ENCODE measurements around the gene KCNH1. TPM values are rescaled to one million over a fixed set of nuclear protein-coding genes. Genes with fewer than 3 reads are reported as not detected.
"Not testable (repeated sequence)": the region's sequence is repeated elsewhere in the genome, so short reads cannot be mapped to it uniquely, and the experiment has no call there.

KCNH1 gene
- total RNA-seq, 1 experiment from 2014 or later, result 3.0 TPM

DNA sequence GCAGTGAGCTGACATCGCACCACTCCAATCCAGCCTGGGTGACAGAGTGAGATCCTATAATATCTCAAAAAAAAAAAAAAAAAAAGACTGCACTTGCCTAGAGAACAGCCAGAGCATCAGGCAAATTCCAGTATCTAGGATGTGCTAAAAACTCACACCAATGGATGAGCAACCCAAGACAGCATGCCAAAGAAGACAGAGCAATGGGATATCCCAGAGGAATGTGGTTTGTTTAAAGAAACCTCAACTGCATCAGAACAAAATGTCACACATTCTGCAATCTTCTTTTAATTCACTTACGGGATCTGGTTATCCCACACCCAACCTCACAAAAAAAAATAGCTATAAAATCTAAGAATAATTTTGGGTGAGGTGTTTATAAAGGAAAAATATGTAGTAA, 7.3 kb downstream of the KCNH1 start:
- Histone ChIP-seq H3K27me3 (no peaks in the 10 kb centered on the region), H3K9me3 (replicated peaks) (no peaks in the 10 kb centered on the region), H3K36me3 (no peaks in the 10 kb centered on the region), H3K27ac (no peak overlapping the region), H3K4me3 (no peak overlapping the region), H3K4me1 (no peaks in the 10 kb centered on the region)
- no peak for DNase-seq

- Histone ChIP-seq H3K27ac (no peak overlapping the region), H3K36me3 (no peaks in the 10 kb centered on the region), H3K4me3 (no peak overlapping the region), H3K4me1 (no peaks in the 10 kb centered on the region), H3K9me3 (replicated peaks) (no peaks in the 10 kb centered on the region; the same call in none of the 2 replicates), H3K27me3 (peaks cover 7% of the 10 kb centered on the region; the same call in 1 of the 2 replicates)
- no peak for DNase-seq
Measured at GRCh38 chr1:211118407-211119102, 15.4 kb downstream of the KCNH1 start.

DNA sequence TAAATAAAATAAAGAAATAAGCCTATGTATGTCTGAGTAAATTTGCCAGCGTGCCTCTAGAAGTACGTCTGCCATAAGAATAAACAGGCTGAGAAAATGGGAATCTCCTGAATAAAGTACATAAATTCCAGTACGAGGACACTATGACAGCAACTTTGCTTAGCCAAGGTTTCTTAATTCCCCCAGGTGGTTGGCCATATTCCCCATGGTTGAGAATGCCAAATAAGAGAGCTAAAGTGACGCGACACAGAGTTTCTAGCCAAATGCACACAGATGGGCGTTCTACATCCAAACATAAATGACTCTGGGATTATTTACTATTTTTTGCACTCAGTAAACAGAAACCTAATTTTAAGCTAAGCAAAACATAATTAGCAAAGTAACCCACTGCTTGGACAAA, 19.5 kb downstream of the KCNH1 start:
- Histone ChIP-seq H3K27ac (no peak overlapping the region), H3K27me3 (peaks cover 7% of the 10 kb centered on the region; the same call in 1 of the 2 replicates)

DNA sequence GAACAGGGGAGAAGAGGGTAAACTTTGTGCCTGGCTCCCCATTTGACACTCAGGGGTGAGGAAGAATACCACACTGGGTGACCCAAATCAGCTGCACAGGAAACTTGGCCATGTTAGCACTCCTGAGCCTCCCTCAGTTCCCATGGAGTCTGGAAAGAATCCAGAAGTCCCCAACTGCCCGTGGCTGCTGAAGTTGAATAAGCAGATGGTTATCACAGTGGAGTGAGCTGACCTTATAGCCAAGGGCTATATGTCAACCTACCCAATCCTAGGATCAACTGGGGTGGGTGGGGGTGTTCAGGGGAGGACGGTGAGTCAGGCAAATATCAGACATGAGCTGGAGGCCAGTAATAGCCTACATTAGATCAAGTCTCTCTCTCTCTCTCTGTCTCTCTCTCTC, 20.4 kb downstream of the KCNH1 start:
- Histone ChIP-seq H3K9me3 (replicated peaks) (peaks cover 12% of the 10 kb centered on the region), H3K4me1 (no peaks in the 10 kb centered on the region), H3K27ac (no peak overlapping the region), H3K27me3 (peaks cover 5% of the 10 kb centered on the region; the same call in 1 of the 2 replicates), H3K36me3 (no peaks in the 10 kb centered on the region), H3K4me3 (no peak overlapping the region)
- no peak for DNase-seq

More for the DNA sequence above, 19.5 kb downstream of the KCNH1 start:
- DNase-seq, result no peak
- Histone ChIP-seq H3K4me3 (no peak overlapping the region), H3K9me3 (replicated peaks) (peaks cover 12% of the 10 kb centered on the region), H3K4me1 (no peaks in the 10 kb centered on the region), H3K36me3 (no peaks in the 10 kb centered on the region)

DNA sequence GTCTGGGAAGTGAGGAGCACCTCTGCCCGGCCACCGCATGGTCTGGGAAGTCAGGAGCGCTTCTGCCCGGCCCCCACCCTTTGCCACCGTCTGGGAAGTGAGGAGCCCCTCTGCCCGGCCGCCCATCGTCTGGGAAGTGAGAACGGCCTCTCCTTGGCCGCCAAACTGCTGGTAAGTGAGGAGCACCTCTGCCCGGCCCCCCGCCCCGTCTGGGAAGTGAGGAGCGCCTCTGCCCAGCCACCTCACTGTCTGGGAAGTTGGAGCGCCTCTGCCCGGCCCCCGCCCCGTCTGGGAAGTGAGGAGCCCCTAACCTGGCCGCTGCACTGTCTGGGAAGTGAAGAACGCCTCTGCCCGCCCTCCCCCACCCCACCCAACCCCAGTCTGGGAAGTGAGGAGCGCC, 22.6 kb downstream of the KCNH1 start:
- DNase-seq, result no peak
- H3K36me3 ChIP-seq, result no peaks in the 10 kb centered on the region; the same call in 1 of the 2 replicates
- no peak overlapping the region for H3K4me3 ChIP-seq
- peaks cover 12% of the 10 kb centered on the region; the same call in 1 of the 2 replicates for H3K9me3 ChIP-seq (replicated peaks)
- H3K27me3 ChIP-seq, result no peaks in the 10 kb centered on the region
- H3K27ac ChIP-seq, result no peak overlapping the region
- H3K4me1 ChIP-seq, result no peaks in the 10 kb centered on the region

DNA sequence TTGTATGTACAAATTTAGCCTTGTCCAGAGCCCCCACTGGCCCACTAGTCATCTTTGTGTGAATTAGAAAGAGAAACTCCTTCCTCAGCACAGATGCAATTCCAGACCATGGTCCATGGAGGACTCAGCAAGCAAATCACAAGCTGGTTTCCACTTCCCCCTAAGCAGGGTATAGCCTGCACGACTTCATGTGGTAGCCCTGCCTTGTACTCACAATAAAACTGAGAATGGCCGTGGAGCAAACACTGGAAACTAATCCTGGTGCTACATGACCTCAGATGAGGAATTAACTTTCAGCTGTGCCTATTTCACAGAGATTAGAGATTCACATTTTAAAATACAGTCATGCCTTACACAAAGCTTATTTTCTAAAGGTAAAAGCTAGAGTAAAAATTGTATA, 32.5 kb downstream of the KCNH1 start:
- Histone ChIP-seq H3K9me3 (replicated peaks) (no peaks in the 10 kb centered on the region), H3K27ac (peak overlapping the region; percentile 89), H3K4me3 (no peak overlapping the region), H3K27me3 (no peaks in the 10 kb centered on the region), H3K36me3 (no peaks in the 10 kb centered on the region), H3K4me1 (peaks cover 42% of the 10 kb centered on the region)
- peak; percentile 70 to 83 for DNase-seq

GRCh38 chr1:211099393-211099792, 34.6 kb downstream of the KCNH1 start:
- peak in 1 of 2 experiments; percentile 27 for DNase-seq
- Histone ChIP-seq H3K4me1 (peaks cover 38% of the 10 kb centered on the region), H3K27me3 (no peaks in the 10 kb centered on the region), H3K36me3 (no peaks in the 10 kb centered on the region), H3K27ac (no peak overlapping the region), H3K9me3 (replicated peaks) (no peaks in the 10 kb centered on the region), H3K4me3 (no peak overlapping the region)

DNA sequence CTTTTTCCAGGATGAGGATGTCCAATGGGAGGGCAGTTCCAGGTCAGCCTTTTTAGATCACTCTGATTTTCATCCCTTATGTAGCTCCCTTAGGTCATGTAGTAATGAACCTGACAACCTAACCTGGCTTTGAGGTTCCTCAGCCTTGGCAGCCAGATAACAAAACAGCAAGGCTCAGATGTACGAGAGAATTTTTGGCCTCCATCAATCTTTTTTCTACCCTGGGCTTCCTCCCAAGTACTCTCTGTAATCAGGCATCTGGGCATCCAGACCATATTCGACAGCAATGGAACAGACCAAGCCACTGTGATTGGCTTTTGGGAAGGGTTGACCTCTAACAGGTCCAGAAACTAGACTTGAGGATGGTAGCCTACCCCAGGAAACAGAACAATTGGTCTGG, 38.6 kb downstream of the KCNH1 start:
- no peak overlapping the region for H3K27ac ChIP-seq
- no peak for DNase-seq
- H3K27me3 ChIP-seq, result no peaks in the 10 kb centered on the region

GRCh38 chr1:211092955-211093354, 41.0 kb downstream of the KCNH1 start:
- H3K36me3 ChIP-seq, result no peaks in the 10 kb centered on the region
- no peak overlapping the region for H3K27ac ChIP-seq
- no peaks in the 10 kb centered on the region; the same call in 1 of the 2 replicates for H3K9me3 ChIP-seq (replicated peaks)
- H3K4me3 ChIP-seq, result no peak overlapping the region
- H3K4me1 ChIP-seq, result no peaks in the 10 kb centered on the region
- DNase-seq, result no peak
- H3K27me3 ChIP-seq, result peaks cover 2% of the 10 kb centered on the region; the same call in 1 of the 2 replicates

More for the DNA sequence above, 38.6 kb downstream of the KCNH1 start:
- H3K4me3 ChIP-seq, result no peak overlapping the region
- peaks cover 5% of the 10 kb centered on the region for H3K4me1 ChIP-seq
- no peaks in the 10 kb centered on the region; the same call in 1 of the 2 replicates for H3K9me3 ChIP-seq (replicated peaks)
- no peaks in the 10 kb centered on the region for H3K36me3 ChIP-seq

- H3K27me3 ChIP-seq, result peaks cover 2% of the 10 kb centered on the region; the same call in 1 of the 2 replicates
- H3K27ac ChIP-seq, result no peak overlapping the region
- H3K36me3 ChIP-seq, result no peaks in the 10 kb centered on the region
- H3K4me1 ChIP-seq, result no peaks in the 10 kb centered on the region
- DNase-seq, result no peak
- H3K9me3 ChIP-seq (replicated peaks), result no peaks in the 10 kb centered on the region; the same call in 1 of the 2 replicates
- H3K4me3 ChIP-seq, result no peak overlapping the region
Measured at GRCh38 chr1:211091867-211092266, 42.1 kb downstream of the KCNH1 start.

GRCh38 chr1:211089536-211089935, 44.4 kb downstream of the KCNH1 start:
- no peaks in the 10 kb centered on the region for H3K36me3 ChIP-seq
- no peak overlapping the region for H3K4me3 ChIP-seq
- DNase-seq, result no peak
- H3K27me3 ChIP-seq, result peaks cover 2% of the 10 kb centered on the region; the same call in 1 of the 2 replicates
- no peaks in the 10 kb centered on the region; the same call in 1 of the 2 replicates for H3K9me3 ChIP-seq (replicated peaks)
- no peaks in the 10 kb centered on the region for H3K4me1 ChIP-seq
- H3K27ac ChIP-seq, result no peak overlapping the region

DNA sequence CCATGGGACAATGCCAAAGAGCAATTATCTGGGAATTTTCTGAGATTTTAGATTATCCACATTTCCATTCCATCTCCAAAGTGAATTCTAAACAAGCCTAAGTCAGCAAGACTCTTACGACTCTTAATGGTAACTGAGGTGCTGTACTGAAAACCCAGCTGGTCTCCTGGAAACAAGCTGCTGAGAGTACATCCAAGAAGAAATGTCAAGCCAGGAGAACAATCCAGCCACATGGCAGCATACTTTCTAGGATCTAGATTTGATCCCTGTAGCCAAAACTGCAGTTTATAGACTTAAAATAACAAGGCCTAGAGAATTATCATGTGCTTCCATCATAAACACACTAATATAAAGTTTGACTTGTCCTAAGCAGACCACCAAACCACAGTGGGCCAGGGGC, 45.8 kb downstream of the KCNH1 start:
- H3K4me3 ChIP-seq, result no peak overlapping the region
- DNase-seq, result no peak
- H3K9me3 ChIP-seq (replicated peaks), result no peaks in the 10 kb centered on the region; the same call in 1 of the 2 replicates
- H3K36me3 ChIP-seq, result no peaks in the 10 kb centered on the region
- H3K4me1 ChIP-seq, result no peaks in the 10 kb centered on the region
- no peak overlapping the region for H3K27ac ChIP-seq
- H3K27me3 ChIP-seq, result peaks cover 2% of the 10 kb centered on the region; the same call in 1 of the 2 replicates

- no peak overlapping the region for H3K4me3 ChIP-seq
- no peaks in the 10 kb centered on the region for H3K27me3 ChIP-seq
- peaks cover 6% of the 10 kb centered on the region for H3K9me3 ChIP-seq (replicated peaks)
- H3K27ac ChIP-seq, result no peak overlapping the region
- DNase-seq, result no peak
- no peaks in the 10 kb centered on the region for H3K36me3 ChIP-seq
- H3K4me1 ChIP-seq, result no peaks in the 10 kb centered on the region
Measured at GRCh38 chr1:211082824-211083223, 51.1 kb downstream of the KCNH1 start.

GRCh38 chr1:211081447-211081846, 52.5 kb downstream of the KCNH1 start:
- not testable (repeated sequence) for H3K4me3 ChIP-seq; H3K36me3 ChIP-seq; H3K9me3 ChIP-seq (replicated peaks); H3K27ac ChIP-seq; H3K4me1 ChIP-seq; H3K27me3 ChIP-seq; DNase-seq

DNA sequence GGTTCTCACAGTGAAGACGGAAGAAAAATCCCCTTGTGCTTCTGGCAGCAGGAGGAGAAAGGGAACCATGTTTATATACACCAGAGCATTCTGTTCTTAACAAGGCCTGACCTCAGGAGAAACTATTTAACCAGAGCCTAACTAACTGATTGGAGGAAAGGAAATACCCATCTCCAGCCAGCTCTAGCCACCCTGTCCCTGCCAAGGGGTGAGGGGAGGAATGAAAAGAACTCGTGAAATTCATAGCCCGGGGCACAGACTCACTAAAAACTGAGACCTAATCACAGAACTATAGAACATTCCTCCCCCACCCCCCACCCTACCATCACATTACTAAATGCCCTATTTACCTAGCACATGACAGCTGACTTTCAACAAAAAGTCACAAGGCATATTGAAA, 65.0 kb downstream of the KCNH1 start:
- H3K36me3 ChIP-seq, result no peaks in the 10 kb centered on the region
- no peaks in the 10 kb centered on the region for H3K27me3 ChIP-seq
- no peak overlapping the region for H3K27ac ChIP-seq
- DNase-seq, result peak; percentile 23 to 24
- no peaks in the 10 kb centered on the region for H3K9me3 ChIP-seq (replicated peaks)
- H3K4me1 ChIP-seq, result no peaks in the 10 kb centered on the region; the same call in 1 of the 2 replicates
- H3K4me3 ChIP-seq, result no peak overlapping the region

Data from SJCRH30 (cell line).